Gastroesophageal sphincter (tissue), 3 donors: ENCODE measurements around the gene GLI1.

Experiments used
- CTCF ChIP-seq, 4 experiments: fragments of 200-600 bp in 2 of 4; fragments of 450-650 bp in 2 of 4; sonication (generic) in 1 of 4; IDR thresholded peaks; one replicate each; pipeline ENCODE4 v1.5.1; 2017 to 2019; ENCODE audit warnings: antibody characterized with exemption in 4 of 4, mild to moderate bottlenecking in 2 of 4, moderate library complexity in 2 of 4
- EP300 ChIP-seq: sonication (generic); formaldehyde crosslinking; IDR thresholded peaks from one replicate; pipeline ENCODE4 v1.6.1; 2017; ENCODE audit warnings: antibody characterized with exemption, mild to moderate bottlenecking
- POLR2A ChIP-seq, 2 donors: fragments of 450-650 bp; IDR thresholded peaks; one replicate each; pipeline ENCODE4 v1.6.1; 2017; ENCODE audit warnings: antibody characterized with exemption in 2 of 2, mild to moderate bottlenecking in 2 of 2, moderate library complexity in 1 of 2
- POLR2AphosphoS5 ChIP-seq: sonication (generic); formaldehyde crosslinking; IDR thresholded peaks from one replicate; pipeline ENCODE4 v1.6.1; 2017; ENCODE audit warnings: antibody characterized with exemption

GRCh38 chr12:57465030-57465746, 5.6 kb downstream of the GLI1 start:
- TF ChIP-seq CTCF (IDR thresholded peaks at IDR 0.05): no peak
- TF ChIP-seq POLR2A (IDR thresholded peaks at IDR 0.05): no peak
- no peak for TF ChIP-seq POLR2AphosphoS5
- TF ChIP-seq EP300: no peak
